H1 (cell line): Measurements from ENCODE around the gene ACP3. TPM values are rescaled to one million over a fixed set of nuclear protein-coding genes. Genes with fewer than 3 reads are reported as not detected.

Experiments
- CTCF ChIA-PET: fragments of 300-600 bp; sonication (Branson Sonifier 250); formaldehyde crosslinking; loops from one replicate; lab custom pipeline; 2021; ENCODE audit not compliant: partially characterized antibody; lab: Charles Lee
- POLR2A ChIA-PET: fragments of 300-600 bp; sonication (Branson Sonifier 250); formaldehyde crosslinking; loops from one replicate; lab custom pipeline; 2021; ENCODE audit warnings: inconsistent platforms; ENCODE audit not compliant: partially characterized antibody; lab: Charles Lee
- DNase-seq, 2 experiments: peaks; one replicate each; pipeline versions ENCODE4 v3.0.0 to v3.0.0-alpha.2; 2010 to 2022; ENCODE audit warnings: low spot score in 2 of 2, low read depth in 1 of 2, mixed read lengths in 1 of 2
- FAIRE-seq: peaks from 2 replicates; lab custom pipeline; 2011; peaks lifted over from hg19 to GRCh38; lab: Jason Lieb, UNC
- H2AFZ ChIP-seq: 2 replicates; pipeline ENCODE4 v1.8.1; 2012; ENCODE audit warnings: low read length, inconsistent platforms
- H2AK5ac ChIP-seq: 2 replicates; pipeline ENCODE4 v1.6.1; 2013; ENCODE audit warnings: low read depth, low read length
- H2BK120ac ChIP-seq: replicated peaks from 2 replicates; pipeline ENCODE3; 2013; ENCODE audit warnings: low read depth, low read length, inconsistent platforms
- H2BK12ac ChIP-seq: 2 replicates; pipeline ENCODE4 v1.6.1; 2013; ENCODE audit warnings: low read depth, low read length
- H2BK15ac ChIP-seq: 2 replicates; pipeline ENCODE4 v1.6.1; 2013; ENCODE audit warnings: low read length
- H2BK20ac ChIP-seq: 2 replicates; pipeline ENCODE4 v1.6.1; 2013; ENCODE audit warnings: low read length
- H2BK5ac ChIP-seq: 2 replicates; pipeline ENCODE4 v1.6.1; 2013; ENCODE audit warnings: low read depth, low read length
- H3K14ac ChIP-seq: 2 replicates; pipeline ENCODE4 v1.6.1; 2013; ENCODE audit warnings: inconsistent platforms; ENCODE audit not compliant: insufficient read length
- H3K18ac ChIP-seq: 2 replicates; pipeline ENCODE4 v1.6.1; 2013; ENCODE audit warnings: low read length; ENCODE audit errors: extremely low read depth
- H3K23ac ChIP-seq: 2 replicates; pipeline ENCODE4 v1.6.1; 2013; ENCODE audit warnings: inconsistent platforms; ENCODE audit not compliant: insufficient read length
- H3K23me2 ChIP-seq: 2 replicates; pipeline ENCODE4 v1.6.1; 2013; ENCODE audit warnings: low read depth, low read length
- H3K27ac ChIP-seq: 2 replicates; pipeline ENCODE4 v1.6.1; 2011; ENCODE audit warnings: low read depth, low read length, inconsistent platforms
- H3K27me3 ChIP-seq, 4 experiments: replicated peaks in 1 of 4; 1 replicate in 1 of 4; 2 replicates in 3 of 4; pipeline versions ENCODE4 v1.6.1 to v1.8.1; 2011 to 2013; ENCODE audit warnings: low read length in 3 of 4, mild to moderate bottlenecking in 3 of 4, inconsistent platforms in 2 of 4, mixed read lengths in 2 of 4, moderate library complexity in 1 of 4; ENCODE audit not compliant: control insufficient read depth in 3 of 4, insufficient read depth in 3 of 4; ENCODE audit errors: extremely low read depth in 1 of 4
- H3K36me3 ChIP-seq, 4 experiments: 2 replicates each; pipeline versions ENCODE4 v1.6.1 to v1.8.1; 2011 to 2013; ENCODE audit warnings: mild to moderate bottlenecking in 4 of 4, low read length in 3 of 4, moderate library complexity in 2 of 4, control low read depth in 1 of 4, inconsistent platforms in 1 of 4; ENCODE audit not compliant: insufficient read depth in 4 of 4, control insufficient read depth in 2 of 4
- H3K4ac ChIP-seq: replicated peaks from 2 replicates; pipeline ENCODE3; 2013; ENCODE audit warnings: low read length, low read depth, mixed read lengths, inconsistent platforms; ENCODE audit not compliant: insufficient read length
- H3K4me1 ChIP-seq, 4 experiments: replicated peaks in 1 of 4; 1 replicate in 1 of 4; 2 replicates in 3 of 4; pipeline versions ENCODE4 v1.6.1 to v1.8.1; 2011 to 2013; ENCODE audit warnings: low read length in 3 of 4, inconsistent platforms in 2 of 4, mixed read lengths in 1 of 4; ENCODE audit not compliant: insufficient read depth in 4 of 4, control insufficient read depth in 3 of 4
- H3K4me2 ChIP-seq, 2 experiments: 2 replicates each; pipeline versions ENCODE4 v1.6.1 to v1.8.1; 2011 to 2013; ENCODE audit warnings: low read depth in 2 of 2, low read length in 2 of 2, control low read depth in 1 of 2, inconsistent platforms in 1 of 2, mild to moderate bottlenecking in 1 of 2; ENCODE audit not compliant: insufficient read depth in 1 of 2
- H3K4me3 ChIP-seq, 4 experiments: fragments of 200-600, 300-600 bp in 1 of 4; sonication (generic), shearing (Covaris generic), sonication (Bioruptor Twin) in 1 of 4; 2 replicates each; pipeline versions ENCODE4 v1.5.1 to v1.8.1; 2011 to 2016; ENCODE audit warnings: low read length in 4 of 4, low read depth in 3 of 4, control low read depth in 2 of 4, inconsistent platforms in 2 of 4, mild to moderate bottlenecking in 2 of 4, mixed read lengths in 1 of 4, moderate library complexity in 1 of 4; ENCODE audit not compliant: insufficient read depth in 2 of 4; ENCODE audit errors: extremely low read depth in 1 of 4
- H3K56ac ChIP-seq: replicated peaks from 2 replicates; pipeline ENCODE3; 2013; ENCODE audit warnings: low read depth, mild to moderate bottlenecking, mixed read lengths, low read length, inconsistent platforms; ENCODE audit not compliant: insufficient read length
- H3K79me1 ChIP-seq: 2 replicates; pipeline ENCODE4 v1.6.1; 2013; ENCODE audit warnings: low read depth, low read length, control low read depth
- H3K79me2 ChIP-seq, 2 experiments: 2 replicates each; pipeline versions ENCODE4 v1.6.1 to v1.8.1; 2012 to 2013; ENCODE audit warnings: low read length in 2 of 2, mild to moderate bottlenecking in 2 of 2, inconsistent platforms in 1 of 2; ENCODE audit not compliant: insufficient read depth in 2 of 2, control insufficient read depth in 1 of 2
- H3K9ac ChIP-seq, 4 experiments: replicated peaks in 1 of 4; 1 replicate in 1 of 4; 2 replicates in 3 of 4; pipeline versions ENCODE4 v1.6.1 to v1.8.1; 2011 to 2013; ENCODE audit warnings: low read depth in 3 of 4, low read length in 3 of 4, control low read depth in 2 of 4, mild to moderate bottlenecking in 2 of 4, moderate library complexity in 2 of 4, inconsistent platforms in 1 of 4; ENCODE audit errors: extremely low read depth in 1 of 4
- H3K9me3 ChIP-seq, 2 experiments: 2 replicates each; pipeline versions ENCODE4 v1.6.1 to v1.8.1; 2012 to 2013; ENCODE audit warnings: mild to moderate bottlenecking in 2 of 2, moderate library complexity in 2 of 2, control low read depth in 1 of 2, inconsistent platforms in 1 of 2, low read depth in 1 of 2, low read length in 1 of 2, mixed read lengths in 1 of 2; ENCODE audit not compliant: insufficient read depth in 2 of 2
- H4K20me1 ChIP-seq, 2 experiments: replicated peaks in 1 of 2; 2 replicates each; pipeline versions ENCODE3 to v1.8.1; 2011 to 2013; ENCODE audit warnings: inconsistent platforms in 2 of 2, low read length in 2 of 2, mild to moderate bottlenecking in 1 of 2; ENCODE audit not compliant: insufficient read depth in 2 of 2, control insufficient read depth in 1 of 2
- H4K5ac ChIP-seq: 2 replicates; pipeline ENCODE4 v1.6.1; 2013; ENCODE audit warnings: low read length, low read depth, mixed read lengths, inconsistent platforms; ENCODE audit not compliant: insufficient read length
- H4K8ac ChIP-seq: 2 replicates; pipeline ENCODE4 v1.8.0; 2013; ENCODE audit warnings: mild to moderate bottlenecking, moderate library complexity, low read length, inconsistent platforms; ENCODE audit not compliant: insufficient read depth; ENCODE audit errors: extremely low read depth
- H4K91ac ChIP-seq: replicated peaks from 2 replicates; pipeline ENCODE3; 2013; ENCODE audit warnings: low read length, mixed read lengths, inconsistent platforms; ENCODE audit not compliant: insufficient read length
- CBX5 ChIP-seq: fragments of 300-800, 300-1000 bp; sonication (generic); IDR thresholded peaks from 2 replicates; pipeline ENCODE4 v1.7.1; 2016; ENCODE audit warnings: antibody characterized with exemption, low read length, low read depth
- CTBP2 ChIP-seq: IDR thresholded peaks from 2 replicates; pipeline ENCODE4 v1.7.0; 2011; ENCODE audit warnings: borderline replicate concordance, mild to moderate bottlenecking, moderate library complexity, mixed read lengths, low read length; ENCODE audit not compliant: insufficient read depth, insufficient read length
- MAFK ChIP-seq: IDR thresholded peaks from 2 replicates; pipeline ENCODE4 v1.6.1; 2012; ENCODE audit warnings: low read depth, mild to moderate bottlenecking, improper control_type of control experiment, low read length
- NANOG ChIP-seq: IDR thresholded peaks from 2 replicates; pipeline ENCODE4 v1.6.1; 2011; ENCODE audit warnings: low read length, low read depth, mild to moderate bottlenecking, inconsistent platforms; ENCODE audit not compliant: insufficient read depth, poor library complexity, severe bottlenecking
- NRF1 ChIP-seq: IDR thresholded peaks from 2 replicates; pipeline ENCODE4 v1.6.1; 2011; ENCODE audit warnings: mild to moderate bottlenecking, low read depth, low read length, improper control_type of control experiment
- SAP30 ChIP-seq: fragments of 300-600 bp; sonication (generic); IDR thresholded peaks from 2 replicates; pipeline ENCODE4 v1.7.1; 2012; ENCODE audit warnings: low read length, moderate library complexity, mild to moderate bottlenecking, inconsistent platforms; ENCODE audit not compliant: insufficient read depth, insufficient replicate concordance
- SIRT6 ChIP-seq: IDR thresholded peaks from one replicate; pipeline ENCODE4 v1.7.1; 2012; ENCODE audit warnings: low read length, inconsistent platforms
- TAF7 ChIP-seq: optimal IDR thresholded peaks from 2 replicates; pipeline ENCODE3; 2011; ENCODE audit warnings: low read depth, mild to moderate bottlenecking, inconsistent platforms, low read length, moderate library complexity, borderline replicate concordance
- YY1 ChIP-seq: IDR thresholded peaks from 2 replicates; pipeline ENCODE4 v1.6.1; 2011; ENCODE audit warnings: low read depth, mild to moderate bottlenecking, low read length
- WGBS, 2 experiments: shearing (Covaris generic) in 1 of 2; methylation state at CpG; one replicate each; pipeline versions ENCODE4 v1.1.6 to v1.1.7; 2013 to 2015; ENCODE audit warnings: low lambda C conversion rate in 2 of 2, mixed read lengths in 2 of 2, inconsistent platforms in 1 of 2, low coverage in 1 of 2, missing lambda C conversion rate in 1 of 2; ENCODE audit not compliant: insufficient replicate concordance in 2 of 2, insufficient coverage in 1 of 2, insufficient read length in 1 of 2; ENCODE audit errors: extremely low coverage in 1 of 2, missing lambda C conversion rate in 1 of 2; 5-methylcytosine and 5-hydroxymethylcytosine counted together
- polyA plus RNA-seq, 7 experiments: library from polyadenylated mRNA; depleted of rRNA in 3 of 7; stranded (reverse) in 5 of 7; unstranded in 2 of 7; fragments of >200 nt in 5 of 7; fragments of 200-250 nt in 2 of 7; gene quantifications; 1 replicate in 5 of 7; 2 replicates in 1 of 7; 4 replicates in 1 of 7; pipeline versions ENCODE4 v1.2.1 to v1.2.3, GENCODE V29; 2011 to 2013; ENCODE audit warnings: missing spikeins in 2 of 7, mixed read lengths in 2 of 7
- total RNA-seq: library from RNA; stranded (reverse); fragmentation: NEBNext Ultra II Directional; extraction: Animal tissue kit (Norgen Biotek cat#: 25700); gene quantifications from 2 replicates; pipeline ENCODE4 v1.2.1, GENCODE V29; 2021

The ACP3 gene
- total and polyA plus RNA-seq, 2 of the 8 experiments (the other 6 are each of a cell fraction or from before 2014, with no cell fraction given), result 1.2 to 1.4 TPM

- Histone ChIP-seq H3K79me1 (no peaks in the 10 kb centered on the region), H2BK5ac (no peak overlapping the region), H3K4me1 (no peaks in the 10 kb centered on the region), H2BK120ac (no peak overlapping the region), H4K8ac (no peak overlapping the region), H3K14ac (no peak overlapping the region), H4K5ac (no peak overlapping the region), H3K36me3 (no peaks in the 10 kb centered on the region), H3K18ac (no peak overlapping the region), H3K4me2 (no peak overlapping the region), H3K9ac (no peak overlapping the region), H3K56ac (no peak overlapping the region), H3K23ac (no peak overlapping the region), H2AFZ (no peak overlapping the region), H3K4ac (no peak overlapping the region), H3K4me3 (no peak overlapping the region), H2BK12ac (no peak overlapping the region), H3K9me3 (no peaks in the 10 kb centered on the region), H4K91ac (no peak overlapping the region), H2BK20ac (no peak overlapping the region), H2BK15ac (no peak overlapping the region), H3K79me2 (no peaks in the 10 kb centered on the region), H3K27me3 (peaks cover 0 to 2% (median 0%) of the 10 kb centered on the region in 4 experiments; a peak in 1 of 7 replicates), H4K20me1 (no peaks in the 10 kb centered on the region), H3K27ac (no peak overlapping the region), H2AK5ac (no peak overlapping the region), H3K23me2 (no peaks in the 10 kb centered on the region)
- TF ChIP-seq MAFK (no peak), TAF7 (no peak), CBX5 (no peak), YY1 (no peak), SIRT6 (no peak), SAP30 (no peak), NRF1 (no peak), CTBP2 (no peak), NANOG (no peak)
- POLR2A ChIA-PET, result no interaction called here
- CTCF ChIA-PET, result interaction anchor here (1.5 to 2.1 kb wide), 4 partner anchors 29 to 88 kb away, joined by 5 to 12 read pairs (median 9); no protein-coding TSS in a partner anchor
- DNase-seq (no peak), FAIRE-seq (no peak)
- WGBS, 2 experiments, result 84% methylated on average over 2 of the region's 2 CpGs; no CpG with 5 or more reads in 1 of the 2 experiments
Measured at GRCh38 chr3:132311841-132312240, 5.4 kb upstream of the ACP3 start.
